NCI-H82 treated with DMSO at 0.1 percent for 48 hours (cell line): ENCODE data around the gene HCAR3.
A peak's percentile ranks its signal among the peaks of the same experiment; 100 is the strongest.
"Not testable (repeated sequence)": the region's sequence is repeated elsewhere in the genome, so short reads cannot be mapped to it uniquely, and the experiment has no call there.

ENCODE experiments used
- DNase-seq: peaks from one replicate; lab custom pipeline; 2025; ENCODE audit not compliant: unreplicated experiment; lab: John Stamatoyannopoulos, UW

The HCAR3 gene

DNA sequence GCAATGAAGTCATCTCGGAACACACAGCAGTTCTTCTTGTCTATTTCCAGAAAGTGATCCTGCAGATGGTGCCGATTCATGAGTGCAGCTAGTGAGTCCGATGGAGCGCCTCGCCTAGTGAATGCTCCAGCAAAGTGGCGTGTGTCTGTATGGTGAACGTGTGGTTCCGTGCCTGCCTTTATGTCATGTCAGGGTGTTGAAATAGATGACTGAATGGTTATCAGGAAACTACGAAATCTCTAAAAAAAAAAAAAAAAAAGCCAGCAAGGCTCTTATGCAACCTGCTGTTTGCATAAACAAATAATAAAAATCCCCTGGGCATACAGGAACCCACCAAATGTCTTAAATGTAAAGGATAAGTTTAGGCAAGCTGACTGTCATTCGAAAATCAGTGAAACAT lies at the start of gene HCAR3:
TSS of gene HCAR3 (minus strand) at position 154 of the 400 bp plus-strand sequence. CDS start at position 80, 74 bp downstream.
- DNase-seq: not testable (repeated sequence)

GRCh38 chr12:122757568-122757967 lies 41.0 kb upstream of the HCAR3 start:
- no peak for DNase-seq

- DNase-seq: no peak
Measured at GRCh38 chr12:122754790-122755189, 38.2 kb upstream of the HCAR3 start.

DNA sequence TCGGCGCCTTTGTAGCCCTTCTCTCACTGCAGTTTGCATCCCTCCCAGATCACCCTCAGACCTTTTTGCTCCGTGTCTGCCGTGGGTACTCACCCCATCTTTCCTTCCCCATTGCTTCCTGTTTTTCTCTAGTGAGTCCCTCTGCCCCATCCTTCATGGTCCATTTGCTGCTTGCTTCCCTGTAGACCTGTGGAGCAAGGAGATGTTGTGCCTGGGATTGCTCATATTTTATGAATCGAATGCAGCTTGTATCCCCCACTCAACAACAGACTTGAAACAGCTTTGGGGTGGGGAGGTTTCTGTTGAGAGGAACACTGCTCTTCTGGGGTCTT lies 36.7 kb upstream of the HCAR3 start:
- no peak for DNase-seq

DNA sequence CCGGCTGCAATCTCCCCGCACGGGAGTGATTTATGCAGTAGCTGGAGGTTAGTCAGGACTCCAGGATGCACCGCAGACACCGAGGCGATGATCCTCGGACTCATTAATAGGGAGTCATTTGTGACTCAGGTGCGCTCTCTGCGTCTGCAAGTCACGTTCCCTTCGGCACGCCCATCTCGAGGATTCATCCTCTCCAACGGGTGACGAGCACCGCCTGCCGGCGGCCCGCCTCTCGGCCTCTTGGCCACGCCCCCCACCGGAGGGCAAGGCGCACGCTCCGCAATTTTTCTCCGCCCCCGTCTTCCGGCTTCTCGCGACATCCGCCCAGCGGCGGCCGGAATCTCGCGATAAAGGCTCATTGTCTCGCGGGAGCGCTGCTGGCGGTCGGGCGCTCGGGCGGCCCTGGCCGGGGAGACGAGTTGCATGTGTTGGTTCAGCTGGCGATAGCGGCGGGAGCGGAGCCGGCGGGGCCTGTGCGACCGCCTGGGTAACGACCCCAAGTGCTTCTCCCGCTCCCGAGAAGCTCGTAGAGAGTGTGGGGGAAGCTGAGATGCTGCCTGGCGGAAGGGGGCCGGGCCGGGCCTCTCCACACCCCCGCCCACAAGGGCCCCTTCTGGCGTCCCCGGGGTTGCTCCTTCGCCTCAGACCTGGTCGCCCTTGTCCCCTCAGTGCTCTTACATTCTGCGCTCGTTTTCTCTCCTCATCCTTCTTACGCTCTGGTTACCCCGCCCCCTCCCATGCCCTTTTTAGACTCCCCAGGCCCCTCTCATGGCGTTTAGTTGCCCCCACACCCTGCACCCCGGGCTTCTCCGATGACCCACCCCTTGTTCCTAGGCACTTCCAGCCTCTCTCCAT lies 36.1 kb upstream of the HCAR3 start, which contains the start of gene DENR:
TSS of gene DENR (plus strand) at position 361 of the 855 bp plus-strand sequence. CDS start 878 bp downstream, outside the sequence.
- peak; percentile 94 for DNase-seq

- DNase-seq: not testable (repeated sequence)
Measured at GRCh38 chr12:122750781-122751515, 34.3 kb upstream of the HCAR3 start.

- DNase-seq: no peak
Measured at GRCh38 chr12:122749569-122750332, 33.1 kb upstream of the HCAR3 start.

DNA sequence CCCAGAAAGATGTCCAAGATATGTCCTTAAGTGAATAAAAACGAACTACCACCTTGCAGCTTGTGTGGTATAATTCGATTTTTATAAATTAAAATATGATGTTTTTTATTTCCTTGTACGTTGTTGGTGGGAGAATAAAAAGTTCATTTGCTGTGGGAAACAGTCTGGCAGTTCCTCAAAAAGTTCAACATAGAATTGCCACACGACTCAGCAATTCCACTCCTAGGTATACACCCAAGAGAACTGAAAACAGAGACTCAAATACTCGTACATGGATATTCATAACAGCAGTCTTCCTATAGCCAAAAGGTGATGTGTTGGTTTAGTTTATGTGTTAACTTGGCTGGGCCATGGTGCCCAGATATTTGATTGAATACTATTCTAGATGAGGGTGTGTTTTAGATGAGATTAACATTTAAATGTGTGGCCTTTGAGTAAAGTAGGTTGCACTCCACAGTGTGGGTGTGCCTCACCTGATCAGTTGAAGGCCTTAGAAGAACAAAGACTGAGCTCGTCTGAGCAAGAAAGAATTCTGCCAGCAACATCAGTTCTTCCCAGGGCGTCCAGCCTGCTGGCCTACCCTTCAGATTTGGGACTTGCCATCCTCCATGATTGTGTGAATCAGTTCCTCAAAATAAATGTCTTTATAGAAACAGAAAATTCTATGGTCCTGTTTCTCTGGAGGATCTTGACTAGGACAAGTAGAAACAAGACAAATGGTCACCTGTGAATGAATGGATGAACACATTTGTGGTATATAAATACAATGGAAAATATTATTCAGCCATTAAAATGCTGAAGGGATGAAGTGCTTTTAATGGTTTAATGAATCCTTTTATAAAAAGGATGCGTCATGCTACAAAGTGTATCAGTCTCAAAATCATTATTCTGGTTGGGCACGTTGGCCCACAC lies 30.9 kb upstream of the HCAR3 start:
- DNase-seq: no peak

- DNase-seq: no peak
Measured at GRCh38 chr12:122743895-122744525, 27.4 kb upstream of the HCAR3 start.

DNA sequence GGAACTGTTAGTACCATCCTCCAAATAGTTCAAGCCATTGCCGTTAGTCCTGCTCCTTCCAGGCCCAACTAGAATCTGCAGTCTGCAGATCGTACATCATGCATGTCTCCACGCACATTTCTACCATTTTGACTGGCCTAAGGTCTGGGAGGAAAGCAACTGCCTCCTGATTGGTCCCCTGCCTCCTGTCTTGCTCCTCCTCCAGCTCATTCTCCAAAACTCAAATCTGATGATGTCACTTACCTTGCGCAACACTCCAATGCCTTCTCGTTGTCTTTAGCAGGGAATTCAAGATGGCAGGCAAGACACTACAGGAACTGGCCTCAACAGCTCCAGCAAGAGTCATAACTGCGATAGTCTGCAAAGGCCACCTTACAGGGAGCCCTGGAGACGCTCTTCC lies 23.7 kb upstream of the HCAR3 start:
- DNase-seq: no peak

GRCh38 chr12:122738571-122738970 lies 22.0 kb upstream of the HCAR3 start:
- no peak for DNase-seq

- DNase-seq: no peak
Measured at GRCh38 chr12:122732611-122733010, 16.0 kb upstream of the HCAR3 start.

GRCh38 chr12:122732170-122732569 lies 15.6 kb upstream of the HCAR3 start:
- DNase-seq: no peak

- no peak for DNase-seq
Measured at GRCh38 chr12:122730215-122731014, 13.8 kb upstream of the HCAR3 start, which contains the start of gene HCAR1. HCAR1 (minus strand) TSS chr12:122730844; CDS start chr12:122730339, 505 bp downstream.

DNA sequence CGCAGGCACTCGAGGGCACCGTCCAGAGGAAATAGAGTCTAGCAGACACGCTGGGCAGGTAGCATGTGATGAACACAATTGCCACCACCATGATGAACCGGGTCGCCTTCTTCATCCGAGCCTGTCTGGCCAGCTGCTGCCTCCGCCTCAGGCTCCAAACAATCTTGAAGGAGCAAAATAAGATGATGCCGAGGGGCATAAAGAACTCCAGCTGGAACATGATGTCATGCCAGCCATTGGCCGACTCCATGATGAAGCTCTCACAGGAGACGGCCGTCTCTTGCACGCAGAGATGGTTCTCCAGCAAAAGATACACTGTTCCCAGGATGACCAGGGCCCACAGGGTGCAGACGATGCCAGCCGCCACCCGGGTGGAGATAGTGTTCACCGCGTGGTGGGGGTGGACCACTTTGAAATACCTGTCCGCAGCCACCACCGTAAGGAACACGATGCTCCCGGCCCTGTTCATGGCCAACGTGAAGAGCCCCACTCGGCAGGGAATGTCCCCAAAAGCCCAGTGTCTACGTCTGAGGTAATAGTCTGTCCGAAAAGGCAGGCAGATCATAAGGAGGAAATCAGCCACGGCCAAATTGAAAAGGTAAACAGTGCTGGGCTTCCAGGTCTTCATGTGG lies 13.1 kb upstream of the HCAR3 start:
- no peak for DNase-seq

DNA sequence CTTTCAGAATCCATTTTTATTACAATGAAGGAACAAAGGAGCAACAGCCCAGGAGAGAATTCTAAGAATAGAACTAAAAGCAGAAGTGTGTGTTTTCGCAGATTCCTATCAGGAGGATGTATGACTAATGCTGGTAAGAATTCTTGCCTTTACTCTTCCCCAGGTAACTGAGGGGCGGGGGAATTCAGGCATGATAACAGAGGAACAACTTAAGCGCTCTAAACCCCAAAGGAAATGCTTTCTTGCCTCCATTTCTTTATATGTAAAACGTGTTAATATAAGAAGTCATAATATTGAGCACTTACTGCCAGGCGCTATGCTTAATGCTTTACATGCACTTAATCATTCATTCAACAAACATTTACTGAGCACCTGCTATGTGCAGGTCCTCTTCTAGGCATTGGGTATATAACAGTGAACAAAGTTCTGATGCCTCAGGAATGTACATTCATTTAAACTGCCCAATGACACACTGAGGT lies 9.5 kb upstream of the HCAR3 start:
- no peak for DNase-seq

GRCh38 chr12:122725452-122726079 lies 9.0 kb upstream of the HCAR3 start:
- no peak for DNase-seq
